Measurements from ENCODE around the gene RUNX1. TPM values are rescaled to one million over a fixed set of nuclear protein-coding genes. Genes with fewer than 3 reads are reported as not detected.

The RUNX1 gene
- total RNA-seq, 1 donor from 2014 or later = 121 TPM

DNA sequence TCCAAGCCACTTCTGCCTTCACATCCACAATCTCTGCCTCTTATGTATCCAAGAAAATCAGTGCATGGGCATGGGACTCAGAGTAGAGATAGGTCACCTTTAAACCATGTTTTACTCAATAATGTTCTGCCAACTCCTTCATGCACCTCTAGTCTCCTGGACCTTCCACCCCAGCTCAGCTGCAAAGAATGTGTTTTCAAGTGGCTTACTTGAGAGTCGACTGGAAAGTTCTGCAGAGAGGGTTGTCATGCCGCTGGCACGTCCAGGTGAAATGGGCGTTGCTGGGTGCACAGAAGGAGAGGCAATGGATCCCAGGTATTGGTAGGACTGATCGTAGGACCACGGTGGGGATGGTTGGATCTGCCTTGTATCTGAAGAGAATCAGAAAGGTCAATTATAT lies 250.0 kb downstream of the RUNX1 start:
- Mint-ChIP-seq H3K4me1 (ENCODE audit: low read depth) (peaks cover 17% of the 10 kb centered on the region), H3K9me3 (no peaks in the 10 kb centered on the region), H3K27me3 (ENCODE audit: low read depth) (no peaks in the 10 kb centered on the region), H3K36me3 (ENCODE audit: low read depth) (peaks cover 88% of the 10 kb centered on the region), H3K27ac (no peak overlapping the region), H3K4me3 (ENCODE audit: low read depth) (no peak overlapping the region)
- intact Hi-C loops (cut with micrococcal nuclease) = no loop called here
- DNase-seq (ENCODE audit: low spot score) = no peak

DNA sequence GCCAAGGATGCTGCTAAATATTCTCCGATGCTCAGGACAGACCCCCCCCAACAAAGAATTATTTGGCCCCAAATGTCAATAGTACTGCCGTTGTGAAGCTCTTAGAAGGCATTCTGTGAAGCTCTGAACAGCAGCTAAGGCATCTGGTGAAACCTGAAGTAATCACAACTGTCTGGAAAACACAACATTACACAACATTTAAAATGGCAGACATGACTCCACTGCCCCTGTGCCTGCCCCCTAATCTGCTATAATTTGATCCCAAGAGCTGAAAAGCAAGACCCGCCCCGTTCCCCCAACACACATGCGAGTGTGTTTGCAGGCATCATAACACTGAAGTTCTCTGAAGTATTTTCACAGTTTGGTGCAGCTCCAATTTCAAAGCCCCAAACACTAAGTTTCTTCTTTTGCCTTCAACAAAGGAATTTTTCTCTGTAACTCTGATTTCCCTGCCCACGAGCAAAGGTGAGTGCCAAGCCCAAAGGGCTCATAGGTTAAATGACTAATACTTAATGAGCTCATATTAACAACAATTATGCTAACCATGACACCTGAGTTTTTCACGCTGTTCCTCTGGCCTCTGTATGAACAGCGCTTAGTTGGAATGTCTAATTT lies 251.1 kb downstream of the RUNX1 start:
- H3K27ac Mint-ChIP-seq = no peak overlapping the region
- H3K36me3 Mint-ChIP-seq (ENCODE audit: low read depth) = peaks cover 81% of the 10 kb centered on the region
- intact Hi-C loops (cut with micrococcal nuclease) = no loop called here
- H3K4me1 Mint-ChIP-seq (ENCODE audit: low read depth) = peaks cover 11% of the 10 kb centered on the region
- H3K9me3 Mint-ChIP-seq = no peaks in the 10 kb centered on the region
- no peak overlapping the region for H3K4me3 Mint-ChIP-seq (ENCODE audit: low read depth)
- no peaks in the 10 kb centered on the region for H3K27me3 Mint-ChIP-seq (ENCODE audit: low read depth)
- DNase-seq (ENCODE audit: low spot score) = no peak

DNA sequence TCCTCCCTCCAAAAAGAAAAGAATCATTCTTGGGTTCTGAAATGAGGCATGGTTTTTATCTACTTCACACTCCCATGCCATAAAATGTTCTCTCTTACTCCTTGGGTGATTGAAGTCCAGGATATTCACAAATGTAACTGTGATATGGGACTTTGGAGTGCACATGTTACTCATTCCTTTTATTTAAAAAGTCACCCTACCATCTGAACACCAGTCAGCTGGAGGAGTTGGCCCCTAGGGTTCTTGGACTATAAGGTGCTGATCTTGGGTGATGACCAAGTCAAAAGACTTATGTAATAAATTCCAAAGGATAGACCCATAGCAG lies 251.9 kb downstream of the RUNX1 start:
- H3K4me1 Mint-ChIP-seq (ENCODE audit: low read depth) = peaks cover 7% of the 10 kb centered on the region
- DNase-seq (ENCODE audit: low spot score) = no peak
- H3K27ac Mint-ChIP-seq = no peak overlapping the region
- intact Hi-C loops (cut with micrococcal nuclease) = no loop called here
- no peaks in the 10 kb centered on the region for H3K27me3 Mint-ChIP-seq (ENCODE audit: low read depth)
- H3K9me3 Mint-ChIP-seq = no peaks in the 10 kb centered on the region
- H3K36me3 Mint-ChIP-seq (ENCODE audit: low read depth) = peaks cover 83% of the 10 kb centered on the region
- no peak overlapping the region for H3K4me3 Mint-ChIP-seq (ENCODE audit: low read depth)

DNA sequence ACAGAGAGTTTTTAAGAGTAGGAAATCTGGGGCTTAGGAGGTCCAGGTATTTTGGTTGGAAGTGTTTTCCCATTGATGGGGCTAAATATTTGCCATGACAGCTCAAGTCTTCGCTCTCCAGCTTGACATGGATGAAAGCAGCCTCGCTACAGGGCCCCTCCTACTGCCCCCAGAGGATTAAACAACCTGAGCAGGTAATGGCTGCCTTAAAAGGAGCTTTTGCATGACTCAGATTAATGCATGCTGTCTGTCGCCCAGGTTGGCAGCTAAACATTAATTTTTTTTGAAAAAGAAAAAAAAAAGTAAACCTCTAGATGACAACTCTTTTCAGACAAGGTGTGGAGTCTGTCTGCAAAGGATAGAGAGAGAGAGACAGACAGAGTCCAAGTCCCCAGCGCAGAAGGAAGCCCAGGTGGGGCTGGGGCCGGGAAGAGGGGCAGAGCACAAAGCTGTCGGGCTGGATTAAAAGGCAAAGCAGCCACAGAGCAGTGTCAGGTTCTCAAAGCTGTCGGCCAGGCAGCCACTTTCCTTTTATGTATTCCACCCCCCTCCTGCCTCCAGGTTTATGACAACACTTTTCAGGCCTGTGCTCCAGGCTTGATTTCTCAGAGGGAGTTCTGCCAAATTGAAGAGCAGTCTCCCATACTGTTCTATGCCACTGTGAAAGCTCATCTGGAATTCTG lies 252.4 kb downstream of the RUNX1 start:
- Mint-ChIP-seq H3K9me3 (no peaks in the 10 kb centered on the region), H3K4me3 (ENCODE audit: low read depth) (no peak overlapping the region), H3K36me3 (ENCODE audit: low read depth) (peaks cover 78% of the 10 kb centered on the region), H3K4me1 (ENCODE audit: low read depth) (peaks cover 3% of the 10 kb centered on the region), H3K27me3 (ENCODE audit: low read depth) (no peaks in the 10 kb centered on the region), H3K27ac (peak overlapping the region; percentile 15)
- intact Hi-C loops (cut with micrococcal nuclease) = no loop called here
- no peak for DNase-seq (ENCODE audit: low spot score)

DNA sequence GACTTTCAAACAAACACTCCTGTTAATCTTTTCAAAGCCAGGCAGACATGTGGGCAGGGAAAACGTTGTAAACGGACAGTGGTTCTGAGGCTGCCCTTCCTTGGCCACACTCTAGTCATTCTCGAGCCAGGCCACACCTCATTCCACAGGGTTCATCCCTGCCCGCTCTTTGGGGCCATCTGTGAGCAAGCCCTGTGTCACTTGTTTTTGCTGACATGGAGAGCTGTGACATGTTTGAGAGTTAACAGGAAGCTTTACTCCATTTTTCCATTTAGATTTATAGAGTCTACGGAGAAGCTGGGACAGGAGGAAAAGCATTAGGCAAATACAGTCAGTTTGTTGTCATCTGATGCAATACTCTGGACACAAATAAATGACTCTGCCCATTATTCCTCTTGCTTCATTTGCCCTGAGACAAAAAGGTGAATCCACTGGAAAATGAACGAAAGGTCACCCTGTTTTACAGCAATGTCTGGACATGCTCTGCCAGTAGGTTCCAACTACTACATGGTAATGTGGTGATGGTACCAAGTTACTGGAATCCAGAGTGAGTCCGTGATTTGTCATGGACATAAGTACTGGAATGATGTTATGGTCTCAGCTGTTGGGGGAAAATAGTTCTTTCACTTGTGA lies 253.4 kb downstream of the RUNX1 start:
- H3K9me3 Mint-ChIP-seq = no peaks in the 10 kb centered on the region
- intact Hi-C loops (cut with micrococcal nuclease) = no loop called here
- H3K27me3 Mint-ChIP-seq (ENCODE audit: low read depth) = no peaks in the 10 kb centered on the region
- peak overlapping the region; percentile 33 for H3K27ac Mint-ChIP-seq
- no peak overlapping the region for H3K4me3 Mint-ChIP-seq (ENCODE audit: low read depth)
- peaks cover 2% of the 10 kb centered on the region for H3K4me1 Mint-ChIP-seq (ENCODE audit: low read depth)
- DNase-seq (ENCODE audit: low spot score) = no peak
- peaks cover 75% of the 10 kb centered on the region for H3K36me3 Mint-ChIP-seq (ENCODE audit: low read depth)

DNA sequence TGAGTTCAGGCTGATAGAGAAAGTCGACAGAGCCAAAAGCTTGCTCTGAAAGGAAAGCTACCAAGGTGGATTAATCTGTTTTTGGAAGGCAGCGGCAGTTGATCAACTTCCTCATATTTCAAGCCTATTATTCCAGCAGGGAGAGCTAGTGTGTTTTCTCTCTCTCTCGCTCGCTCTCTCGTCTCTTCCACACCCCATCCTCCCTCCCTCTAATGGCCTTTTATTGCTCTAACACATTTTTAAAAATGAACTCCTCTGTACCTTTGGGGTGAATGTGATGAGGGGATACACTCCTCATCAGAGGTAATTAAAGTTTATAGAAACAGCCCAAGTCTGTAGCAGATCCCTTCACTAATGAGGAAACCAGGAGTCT lies 253.9 kb downstream of the RUNX1 start:
- no peaks in the 10 kb centered on the region for H3K27me3 Mint-ChIP-seq (ENCODE audit: low read depth)
- no peak overlapping the region for H3K4me3 Mint-ChIP-seq (ENCODE audit: low read depth)
- intact Hi-C loops (cut with micrococcal nuclease) = no loop called here
- H3K27ac Mint-ChIP-seq = peak overlapping the region; percentile 33
- DNase-seq (ENCODE audit: low spot score) = no peak
- H3K4me1 Mint-ChIP-seq (ENCODE audit: low read depth) = peaks cover 2% of the 10 kb centered on the region
- H3K36me3 Mint-ChIP-seq (ENCODE audit: low read depth) = peaks cover 75% of the 10 kb centered on the region
- H3K9me3 Mint-ChIP-seq = no peaks in the 10 kb centered on the region

DNA sequence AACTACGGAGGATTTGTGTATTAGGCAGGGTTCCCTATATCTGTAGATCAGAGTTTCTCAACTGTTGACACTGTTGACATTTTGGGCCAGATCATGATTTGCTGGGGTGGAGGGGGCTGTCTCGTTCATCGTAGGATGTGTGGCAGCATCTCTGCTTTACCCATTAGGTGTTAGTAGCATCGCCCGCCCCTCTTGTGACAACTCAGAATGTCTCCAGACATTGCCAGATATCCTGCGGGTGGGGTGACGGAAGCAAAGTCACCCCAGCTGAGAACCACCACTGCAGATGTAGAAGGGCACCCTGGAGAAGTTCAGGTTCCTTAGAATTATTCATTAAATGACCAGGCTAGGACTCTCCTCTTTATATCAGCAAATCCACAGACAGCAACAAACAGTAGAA lies 254.4 kb downstream of the RUNX1 start:
- H3K4me1 Mint-ChIP-seq (ENCODE audit: low read depth) = peaks cover 2% of the 10 kb centered on the region
- no peak for DNase-seq (ENCODE audit: low spot score)
- intact Hi-C loops (cut with micrococcal nuclease) = no loop called here
- no peaks in the 10 kb centered on the region for H3K27me3 Mint-ChIP-seq (ENCODE audit: low read depth)
- H3K27ac Mint-ChIP-seq = no peak overlapping the region
- peaks cover 70% of the 10 kb centered on the region for H3K36me3 Mint-ChIP-seq (ENCODE audit: low read depth)
- H3K9me3 Mint-ChIP-seq = no peaks in the 10 kb centered on the region
- no peak overlapping the region for H3K4me3 Mint-ChIP-seq (ENCODE audit: low read depth)

DNA sequence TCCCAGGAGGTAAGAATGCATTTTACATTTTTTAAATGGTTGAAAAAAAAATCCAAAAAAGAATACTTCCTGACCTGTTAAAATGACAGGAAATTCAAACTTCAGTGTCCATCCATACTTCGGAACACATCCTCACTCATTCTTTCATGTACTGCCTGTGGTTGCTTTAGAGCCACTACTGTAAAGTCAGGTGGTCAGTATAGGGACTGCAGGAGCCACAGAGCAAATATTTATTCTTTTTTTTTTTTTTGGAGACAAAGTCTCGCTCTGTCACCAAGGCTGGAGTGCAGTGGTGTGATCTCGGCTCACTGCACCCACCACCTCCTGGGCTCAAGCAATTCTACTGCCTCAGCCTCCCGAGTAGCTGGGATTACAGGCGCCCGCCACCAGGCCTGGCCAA lies 255.6 kb downstream of the RUNX1 start:
- intact Hi-C loops (cut with micrococcal nuclease) = no loop called here
- no peaks in the 10 kb centered on the region for H3K27me3 Mint-ChIP-seq (ENCODE audit: low read depth)
- H3K36me3 Mint-ChIP-seq (ENCODE audit: low read depth) = peaks cover 69% of the 10 kb centered on the region

DNA sequence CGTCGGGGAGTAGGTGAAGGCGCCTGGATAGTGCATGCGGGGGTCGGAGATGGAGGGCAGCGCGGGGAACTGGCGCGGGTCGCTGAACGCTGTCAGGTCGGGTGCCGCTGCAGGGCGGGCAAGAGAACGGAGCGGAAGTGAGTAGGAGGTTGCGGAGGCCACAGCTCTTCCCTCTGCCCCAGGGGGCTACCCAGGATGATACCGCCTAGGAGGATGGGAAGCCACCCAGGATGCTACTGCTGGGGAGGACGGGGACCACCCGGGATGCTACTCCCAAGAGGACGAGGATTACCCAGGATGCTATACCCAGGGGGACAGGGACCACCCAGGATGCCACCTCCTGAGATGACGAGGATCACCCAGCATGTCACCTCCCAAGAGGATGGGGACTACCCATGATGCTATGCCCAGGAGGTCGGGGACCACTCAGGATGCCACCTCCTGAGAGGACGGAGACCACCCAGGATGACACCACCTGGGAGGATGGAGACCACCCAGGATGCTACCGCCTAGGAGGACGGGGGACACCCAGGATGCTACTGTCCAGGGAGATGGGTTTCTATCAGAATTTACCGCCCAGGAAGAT lies 256.5 kb downstream of the RUNX1 start:
- Mint-ChIP-seq H3K9me3 (no peaks in the 10 kb centered on the region), H3K36me3 (ENCODE audit: low read depth) (peaks cover 61% of the 10 kb centered on the region), H3K4me3 (ENCODE audit: low read depth) (no peak overlapping the region), H3K27me3 (ENCODE audit: low read depth) (no peaks in the 10 kb centered on the region), H3K4me1 (ENCODE audit: low read depth) (peaks cover 2% of the 10 kb centered on the region), H3K27ac (no peak overlapping the region)
- no peak for DNase-seq (ENCODE audit: low spot score)
- intact Hi-C loops (cut with micrococcal nuclease) = no loop called here

More for the DNA sequence above, 255.6 kb downstream of the RUNX1 start:
- DNase-seq (ENCODE audit: low spot score) = no peak
- no peak overlapping the region for H3K4me3 Mint-ChIP-seq (ENCODE audit: low read depth)
- H3K9me3 Mint-ChIP-seq = no peaks in the 10 kb centered on the region
- no peak overlapping the region for H3K27ac Mint-ChIP-seq
- H3K4me1 Mint-ChIP-seq (ENCODE audit: low read depth) = peaks cover 2% of the 10 kb centered on the region

DNA sequence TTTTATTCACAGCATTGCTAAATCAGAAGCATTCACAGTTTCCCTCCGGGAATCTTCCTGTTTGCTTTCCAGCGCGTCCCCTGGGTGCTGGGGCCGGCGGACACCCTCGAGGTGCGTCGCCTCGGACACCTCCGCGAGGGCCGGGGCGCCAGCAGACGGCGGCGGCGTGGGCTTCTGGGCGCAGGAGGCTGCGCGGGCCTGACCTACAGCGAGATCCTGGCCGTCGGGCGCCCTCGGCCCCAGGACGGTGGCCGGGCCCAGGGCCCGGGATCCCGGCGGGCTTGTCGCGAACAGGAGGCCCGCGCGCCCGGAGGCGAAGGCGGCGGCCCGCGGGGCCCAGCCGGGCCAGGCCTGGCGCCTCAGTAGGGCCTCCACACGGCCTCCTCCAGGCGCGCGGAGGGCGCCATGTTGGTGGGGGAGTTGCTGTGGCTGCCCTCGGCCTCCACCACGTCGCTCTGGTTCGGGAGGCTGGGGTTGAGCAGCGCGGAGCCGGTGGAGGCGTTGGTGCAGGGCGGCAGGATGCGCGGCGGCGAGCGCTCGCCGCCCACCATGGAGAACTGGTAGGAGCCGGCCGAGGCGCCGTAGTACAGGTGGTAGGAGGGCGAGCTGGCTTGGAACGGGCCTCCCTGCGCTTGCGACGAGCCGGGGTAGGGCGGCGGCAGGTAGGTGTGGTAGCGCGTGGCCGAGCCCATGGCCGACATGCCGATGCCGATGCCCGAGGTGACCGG lies 257.2 kb downstream of the RUNX1 start:
- H3K4me1 Mint-ChIP-seq (ENCODE audit: low read depth) = no peaks in the 10 kb centered on the region
- peaks cover 54% of the 10 kb centered on the region for H3K36me3 Mint-ChIP-seq (ENCODE audit: low read depth)
- DNase-seq (ENCODE audit: low spot score) = no peak
- no peak overlapping the region for H3K27ac Mint-ChIP-seq
- H3K4me3 Mint-ChIP-seq (ENCODE audit: low read depth) = no peak overlapping the region
- no peaks in the 10 kb centered on the region for H3K9me3 Mint-ChIP-seq
- no peaks in the 10 kb centered on the region for H3K27me3 Mint-ChIP-seq (ENCODE audit: low read depth)
- intact Hi-C loops (cut with micrococcal nuclease) = no loop called here

DNA sequence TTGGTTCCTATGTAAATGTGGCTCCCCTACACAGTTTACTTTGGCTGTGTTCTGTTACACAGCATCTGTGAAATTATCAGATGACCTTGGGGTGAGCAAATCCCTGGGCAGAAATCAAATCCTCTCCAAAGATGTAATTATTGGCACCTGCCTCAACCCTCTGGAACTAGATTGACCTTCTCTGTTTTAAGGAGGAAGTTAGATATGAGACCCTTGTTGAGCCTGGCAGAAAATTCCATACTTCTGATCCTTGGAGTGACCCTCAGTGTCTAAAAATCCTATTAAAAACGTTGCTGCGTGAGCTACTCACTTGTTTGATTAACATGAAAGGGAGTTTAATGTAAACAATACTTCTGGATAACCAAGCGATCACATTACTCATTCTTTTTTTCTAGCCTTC lies 258.3 kb downstream of the RUNX1 start:
- intact Hi-C loops (cut with micrococcal nuclease) = no loop called here

DNA sequence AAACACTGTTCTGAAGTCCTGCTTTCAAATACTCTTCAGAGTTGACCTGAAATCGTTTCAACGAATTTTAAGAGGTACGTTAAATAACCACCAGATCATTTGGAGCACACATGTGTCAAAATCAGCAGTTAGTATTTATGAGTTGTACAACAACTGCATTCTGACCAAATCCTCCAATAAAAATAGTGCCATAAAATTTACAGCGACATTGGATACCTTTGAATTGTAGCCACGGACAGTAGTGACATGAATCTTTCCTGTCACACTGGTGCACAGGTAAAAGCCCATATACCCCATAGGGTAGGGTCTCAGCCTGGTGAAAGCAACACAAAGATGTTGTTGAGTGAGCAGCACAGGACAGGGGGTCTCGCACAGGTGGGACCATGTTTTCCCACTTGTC lies 258.8 kb downstream of the RUNX1 start:
- H3K4me3 Mint-ChIP-seq (ENCODE audit: low read depth) = no peak overlapping the region
- intact Hi-C loops (cut with micrococcal nuclease) = no loop called here
- peaks cover 7% of the 10 kb centered on the region for H3K4me1 Mint-ChIP-seq (ENCODE audit: low read depth)
- no peak for DNase-seq (ENCODE audit: low spot score)
- no peaks in the 10 kb centered on the region for H3K27me3 Mint-ChIP-seq (ENCODE audit: low read depth)
- peaks cover 38% of the 10 kb centered on the region for H3K36me3 Mint-ChIP-seq (ENCODE audit: low read depth)
- H3K27ac Mint-ChIP-seq = no peak overlapping the region
- no peaks in the 10 kb centered on the region for H3K9me3 Mint-ChIP-seq

More for the DNA sequence above, 258.3 kb downstream of the RUNX1 start:
- no peak overlapping the region for H3K4me3 Mint-ChIP-seq (ENCODE audit: low read depth)
- peaks cover 43% of the 10 kb centered on the region for H3K36me3 Mint-ChIP-seq (ENCODE audit: low read depth)
- DNase-seq (ENCODE audit: low spot score) = no peak
- no peaks in the 10 kb centered on the region for H3K27me3 Mint-ChIP-seq (ENCODE audit: low read depth)
- no peaks in the 10 kb centered on the region for H3K9me3 Mint-ChIP-seq
- peaks cover 4% of the 10 kb centered on the region for H3K4me1 Mint-ChIP-seq (ENCODE audit: low read depth)
- no peak overlapping the region for H3K27ac Mint-ChIP-seq

DNA sequence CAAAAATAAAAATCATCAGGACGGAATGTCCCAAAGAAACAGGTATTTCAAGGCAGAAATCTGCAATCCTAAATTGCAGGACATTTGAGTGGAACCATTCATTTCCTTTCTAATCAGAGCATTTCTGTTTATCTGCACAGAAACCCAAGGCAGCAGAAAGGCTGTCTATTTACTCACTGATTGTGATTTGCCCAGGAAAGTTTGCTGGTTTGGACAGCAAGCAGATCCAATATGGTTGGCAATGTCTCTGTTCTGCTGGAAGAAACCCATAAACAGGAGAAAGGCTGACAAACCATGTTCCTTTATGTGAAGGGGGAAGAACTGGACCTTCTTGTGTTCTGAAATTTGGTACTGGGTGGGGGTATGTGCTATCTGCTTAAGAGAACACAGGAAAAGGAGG lies 260.2 kb downstream of the RUNX1 start:
- peak overlapping the region; percentile 4 for H3K27ac Mint-ChIP-seq

More for the DNA sequence above, 260.2 kb downstream of the RUNX1 start:
- peaks cover 26% of the 10 kb centered on the region for H3K36me3 Mint-ChIP-seq (ENCODE audit: low read depth)
- intact Hi-C loops (cut with micrococcal nuclease) = no loop called here
- no peak for DNase-seq (ENCODE audit: low spot score)
- H3K27me3 Mint-ChIP-seq (ENCODE audit: low read depth) = no peaks in the 10 kb centered on the region
- no peak overlapping the region for H3K4me3 Mint-ChIP-seq (ENCODE audit: low read depth)
- H3K9me3 Mint-ChIP-seq = no peaks in the 10 kb centered on the region
- H3K4me1 Mint-ChIP-seq (ENCODE audit: low read depth) = peaks cover 8% of the 10 kb centered on the region
